ENCODE data around the gene ARSI. TPM values are rescaled to one million over a fixed set of nuclear protein-coding genes. Genes with fewer than 3 reads are reported as not detected.

Gene ARSI
- total RNA-seq, 1 donor, result under 0.01 TPM

GRCh38 chr5:150309101-150309885 lies 6.6 kb upstream of the ARSI start:
- DNase-seq (ENCODE audit: low read depth in 2 of 3, low spot score in 2 of 3), result no peak

GRCh38 chr5:150307617-150308426 lies 5.1 kb upstream of the ARSI start:
- no peak for DNase-seq (ENCODE audit: low read depth in 2 of 3, low spot score in 2 of 3)

- DNase-seq (ENCODE audit: low read depth in 2 of 3, low spot score in 2 of 3), result no peak
Measured at GRCh38 chr5:150306775-150307174, 4.1 kb upstream of the ARSI start.

GRCh38 chr5:150305557-150305956 lies 2.9 kb upstream of the ARSI start:
- no peak for DNase-seq (ENCODE audit: low read depth in 2 of 3, low spot score in 2 of 3)

GRCh38 chr5:150305095-150305494 lies 2.4 kb upstream of the ARSI start:
- no peak for DNase-seq (ENCODE audit: low read depth in 2 of 3, low spot score in 2 of 3)

GRCh38 chr5:150304481-150305081 lies 1.9 kb upstream of the ARSI start:
- no peak for DNase-seq (ENCODE audit: low read depth in 2 of 3, low spot score in 2 of 3)

- no peak for DNase-seq (ENCODE audit: low read depth in 2 of 3, low spot score in 2 of 3)
Measured at GRCh38 chr5:150303660-150304386, 1.1 kb upstream of the ARSI start.

- DNase-seq (ENCODE audit: low read depth in 2 of 3, low spot score in 2 of 3), result no peak
Measured at GRCh38 chr5:150303070-150303615, 438 bp upstream of the ARSI start.

GRCh38 chr5:150301901-150302300 lies 804 bp downstream of the ARSI start:
- DNase-seq (ENCODE audit: low read depth in 2 of 3, low spot score in 2 of 3), result no peak

GRCh38 chr5:150301170-150301505 lies 1.6 kb downstream of the ARSI start:
- DNase-seq (ENCODE audit: low read depth in 2 of 3, low spot score in 2 of 3), result no peak

GRCh38 chr5:150300496-150301169 lies 2.1 kb downstream of the ARSI start:
- DNase-seq (ENCODE audit: low read depth in 2 of 3, low spot score in 2 of 3), result no peak

- no peak for DNase-seq (ENCODE audit: low read depth in 2 of 3, low spot score in 2 of 3)
Measured at GRCh38 chr5:150299571-150300327, 3.0 kb downstream of the ARSI start.

- no peak for DNase-seq (ENCODE audit: low read depth in 2 of 3, low spot score in 2 of 3)
Measured at GRCh38 chr5:150298701-150299451, 3.8 kb downstream of the ARSI start.

- no peak for DNase-seq (ENCODE audit: low read depth in 2 of 3, low spot score in 2 of 3)
Measured at GRCh38 chr5:150297934-150298595, 4.6 kb downstream of the ARSI start.

- no peak for DNase-seq (ENCODE audit: low read depth in 2 of 3, low spot score in 2 of 3)
Measured at GRCh38 chr5:150297236-150297890, 5.3 kb downstream of the ARSI start.

GRCh38 chr5:150296496-150296895 lies 6.2 kb downstream of the ARSI start:
- DNase-seq (ENCODE audit: low read depth in 2 of 3, low spot score in 2 of 3), result no peak

- DNase-seq (ENCODE audit: low read depth in 2 of 3, low spot score in 2 of 3), result no peak
Measured at GRCh38 chr5:150295741-150296486, 6.8 kb downstream of the ARSI start.

Data from hematopoietic multipotent progenitor cell (in vitro differentiated cells).